ENCODE measurements around the gene TRIM68. TPM values are rescaled to one million over a fixed set of nuclear protein-coding genes. Genes with fewer than 3 reads are reported as not detected.

The TRIM68 gene
- total and polyA plus RNA-seq, 10 donors = 3.4 to 22.9 (median 16.3) TPM

DNA sequence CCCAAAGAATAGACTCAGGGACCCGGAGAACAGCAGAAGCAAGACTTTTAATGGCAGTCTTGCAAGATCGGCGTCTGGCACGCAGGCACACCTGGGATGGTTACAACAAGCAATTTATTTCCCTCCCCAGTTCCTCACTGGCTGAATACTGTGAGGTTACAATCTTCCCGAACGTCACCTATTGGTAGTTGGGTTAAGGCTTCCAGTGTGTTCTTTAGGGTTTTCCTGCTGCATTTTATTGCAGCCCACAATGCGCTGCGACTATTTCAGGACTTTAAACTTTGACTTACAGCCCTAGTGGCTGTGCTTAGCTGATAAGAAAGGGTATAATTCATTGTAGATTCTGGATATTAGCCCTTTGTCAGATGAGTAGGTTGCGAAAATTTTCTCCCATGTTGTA is 11.5 kb upstream of the TRIM68 start:
- no peak for TF ChIP-seq POLR2AphosphoS5 (IDR thresholded peaks at IDR 0.05)
- TF ChIP-seq POLR2A (IDR thresholded peaks at IDR 0.05) = no peak
- TF ChIP-seq, protein P1, sequence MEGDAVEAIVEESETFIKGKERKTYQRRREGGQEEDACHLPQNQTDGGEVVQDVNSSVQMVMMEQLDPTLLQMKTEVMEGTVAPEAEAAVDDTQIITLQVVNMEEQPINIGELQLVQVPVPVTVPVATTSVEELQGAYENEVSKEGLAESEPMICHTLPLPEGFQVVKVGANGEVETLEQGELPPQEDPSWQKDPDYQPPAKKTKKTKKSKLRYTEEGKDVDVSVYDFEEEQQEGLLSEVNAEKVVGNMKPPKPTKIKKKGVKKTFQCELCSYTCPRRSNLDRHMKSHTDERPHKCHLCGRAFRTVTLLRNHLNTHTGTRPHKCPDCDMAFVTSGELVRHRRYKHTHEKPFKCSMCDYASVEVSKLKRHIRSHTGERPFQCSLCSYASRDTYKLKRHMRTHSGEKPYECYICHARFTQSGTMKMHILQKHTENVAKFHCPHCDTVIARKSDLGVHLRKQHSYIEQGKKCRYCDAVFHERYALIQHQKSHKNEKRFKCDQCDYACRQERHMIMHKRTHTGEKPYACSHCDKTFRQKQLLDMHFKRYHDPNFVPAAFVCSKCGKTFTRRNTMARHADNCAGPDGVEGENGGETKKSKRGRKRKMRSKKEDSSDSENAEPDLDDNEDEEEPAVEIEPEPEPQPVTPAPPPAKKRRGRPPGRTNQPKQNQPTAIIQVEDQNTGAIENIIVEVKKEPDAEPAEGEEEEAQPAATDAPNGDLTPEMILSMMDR (IDR thresholded peaks at IDR 0.05 in 8 of 11, conservative IDR thresholded peaks at IDR 0.05 in 3 of 11) = no peak
- WGBS, 5 donors = 70 to 82% (median 77%) methylated on average over 9 of the region's 9 CpGs
- H3K4me1 ChIP-seq = no peaks in the 10 kb centered on the region
- H3K36me3 ChIP-seq = no peaks in the 10 kb centered on the region
- H3K27ac ChIP-seq = no peak overlapping the region
- intact Hi-C loops (cut with DNase I; ENCODE audit: low total_unique reads) = no loop called here
- peaks cover 0 to 8% (median 0%) of the 10 kb centered on the region in 7 donors for H3K27me3 ChIP-seq (replicated peaks in 1 of 7)
- no peaks in the 10 kb centered on the region for H3K9me3 ChIP-seq
- H3K4me3 ChIP-seq = no peak overlapping the region
- no peak for DNase-seq

DNA sequence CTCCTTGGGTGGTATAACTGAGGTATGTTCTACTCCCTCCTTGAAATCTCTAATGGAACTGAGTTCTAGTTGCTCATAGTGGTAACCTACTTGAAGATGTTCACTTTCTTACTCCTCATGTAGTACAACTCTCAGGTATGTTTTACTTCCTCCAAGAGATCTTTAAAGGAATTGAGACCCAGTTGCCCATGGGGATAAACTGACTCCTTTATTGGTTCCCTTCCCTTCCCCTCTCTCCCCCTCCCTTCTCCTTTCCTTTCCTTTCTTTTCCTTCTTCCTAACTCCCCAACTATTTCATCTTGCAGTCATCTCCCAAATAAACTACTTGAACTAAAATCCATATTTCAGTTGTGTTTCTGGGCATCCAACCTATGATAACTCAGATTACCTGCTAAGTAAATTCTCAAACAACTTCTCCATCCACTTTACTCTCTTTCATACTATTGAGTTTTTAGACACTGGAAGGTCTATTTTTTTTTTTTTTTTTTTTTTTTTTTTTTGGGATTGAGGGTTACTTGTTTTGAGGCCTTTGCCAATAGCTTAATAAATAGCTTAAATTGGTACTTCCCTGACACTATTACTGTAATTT is 7.9 kb upstream of the TRIM68 start:
- H3K4me1 ChIP-seq = peaks cover 0 to under 1% (median 0%) of the 10 kb centered on the region in 6 donors
- H3K36me3 ChIP-seq = no peaks in the 10 kb centered on the region
- H3K9me3 ChIP-seq = no peaks in the 10 kb centered on the region
- intact Hi-C loops (cut with DNase I; ENCODE audit: low total_unique reads) = no loop called here
- no peak overlapping the region for H3K4me3 ChIP-seq
- DNase-seq = no peak
- H3K27ac ChIP-seq = no peak overlapping the region
- TF ChIP-seq POLR2A (IDR thresholded peaks at IDR 0.05) (no peak), POLR2AphosphoS5 (IDR thresholded peaks at IDR 0.05) (no peak)
- TF ChIP-seq, protein P1 (IDR thresholded peaks at IDR 0.05 in 8 of 11, conservative IDR thresholded peaks at IDR 0.05 in 3 of 11) = no peak
- H3K27me3 ChIP-seq (replicated peaks in 1 of 7) = peaks cover 0 to 8% (median 0%) of the 10 kb centered on the region in 7 donors

DNA sequence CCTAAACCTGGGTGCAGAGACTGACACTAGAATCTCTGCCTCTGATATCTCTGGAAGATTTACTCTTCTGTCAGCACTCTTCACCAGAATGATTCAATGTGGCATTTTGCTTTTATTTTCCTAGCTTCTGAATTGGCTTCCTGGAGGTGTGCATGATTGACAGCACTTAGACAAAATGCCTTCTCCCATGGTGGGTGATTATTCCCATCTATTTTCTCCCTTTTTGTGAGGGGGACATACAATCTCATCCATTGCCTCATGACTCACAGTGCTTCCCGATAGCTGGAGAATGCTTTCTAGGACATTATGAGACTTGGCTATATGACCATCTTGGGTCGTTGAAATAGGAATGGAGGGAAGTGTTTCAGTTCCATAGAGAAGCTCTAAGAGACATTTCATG is 4.0 kb upstream of the TRIM68 start:
- intact Hi-C loops (cut with DNase I; ENCODE audit: low total_unique reads) = no loop called here
- Histone ChIP-seq H3K36me3 (no peaks in the 10 kb centered on the region), H3K27ac (no peak overlapping the region), H3K9me3 (no peaks in the 10 kb centered on the region), H3K4me3 (no peak overlapping the region), H3K27me3 (replicated peaks in 1 of 7) (no peaks in the 10 kb centered on the region), H3K4me1 (peaks cover 2 to 29% (median 14%) of the 10 kb centered on the region in 6 donors)
- WGBS, 5 donors = 90 to 94% (median 91%) methylated on average over 2 of the region's 2 CpGs
- no peak for DNase-seq
- TF ChIP-seq POLR2AphosphoS5 (IDR thresholded peaks at IDR 0.05) = no peak

DNA sequence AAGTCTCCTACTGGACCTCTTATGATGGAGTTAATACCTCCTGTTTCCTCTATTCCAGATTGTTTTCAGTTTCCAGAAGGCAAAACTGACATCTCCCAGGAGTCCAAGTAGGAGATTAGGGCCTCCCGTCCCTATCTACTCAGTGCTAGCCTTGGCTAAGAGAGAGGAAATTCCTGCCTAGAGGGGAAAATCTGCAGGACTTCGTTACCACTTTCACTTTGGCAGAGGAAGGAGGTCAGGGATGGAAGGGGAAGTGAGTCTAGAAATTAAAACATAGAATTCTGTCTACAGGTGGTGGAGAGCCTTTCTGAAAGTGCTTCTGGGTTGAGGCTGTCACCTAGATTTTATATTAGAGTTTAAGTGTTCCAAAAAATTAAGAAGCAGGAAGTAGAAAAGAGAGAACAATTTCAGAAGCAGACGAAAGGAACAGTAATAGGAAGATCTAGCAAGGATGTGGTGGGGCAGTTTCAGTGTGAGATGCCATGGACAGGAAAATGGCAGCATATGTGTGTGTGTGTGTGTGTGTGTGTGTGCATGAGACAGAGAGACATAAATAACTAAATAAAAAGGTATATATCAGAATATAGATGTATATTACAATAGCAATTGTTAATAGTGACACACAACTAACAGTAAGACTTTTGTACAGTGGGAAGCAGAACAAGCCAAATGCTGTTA is 2.4 kb upstream of the TRIM68 start:
- H3K27ac ChIP-seq = peak overlapping the region; percentile 35 to 77 (median 66)
- H3K4me3 ChIP-seq = peak overlapping the region in 3 of 8 donors; percentile 18 to 49 (median 18)
- TF ChIP-seq, protein P1 (IDR thresholded peaks at IDR 0.05 in 8 of 11, conservative IDR thresholded peaks at IDR 0.05 in 3 of 11) = no peak
- H3K9me3 ChIP-seq = no peaks in the 10 kb centered on the region
- WGBS, 5 donors = 6 to 16% (median 12%) methylated on average over 3 of the region's 3 CpGs
- intact Hi-C loops (cut with DNase I; ENCODE audit: low total_unique reads) = no loop called here
- no peak for DNase-seq
- peaks cover 0 to under 1% (median 0%) of the 10 kb centered on the region in 6 donors for H3K36me3 ChIP-seq
- no peaks in the 10 kb centered on the region for H3K27me3 ChIP-seq (replicated peaks in 1 of 7)
- H3K4me1 ChIP-seq = peaks cover 8 to 40% (median 26%) of the 10 kb centered on the region in 6 donors

Data from spleen (tissue), 11 donors.